ENCODE data around the gene TLE3. TPM values are rescaled to one million over a fixed set of nuclear protein-coding genes. Genes with fewer than 3 reads are reported as not detected.
A peak's percentile ranks its signal among the peaks of the same experiment; 100 is the strongest.

TLE3 gene
- total RNA-seq, 1 donor from 2014 or later, result 14.1 TPM

DNA sequence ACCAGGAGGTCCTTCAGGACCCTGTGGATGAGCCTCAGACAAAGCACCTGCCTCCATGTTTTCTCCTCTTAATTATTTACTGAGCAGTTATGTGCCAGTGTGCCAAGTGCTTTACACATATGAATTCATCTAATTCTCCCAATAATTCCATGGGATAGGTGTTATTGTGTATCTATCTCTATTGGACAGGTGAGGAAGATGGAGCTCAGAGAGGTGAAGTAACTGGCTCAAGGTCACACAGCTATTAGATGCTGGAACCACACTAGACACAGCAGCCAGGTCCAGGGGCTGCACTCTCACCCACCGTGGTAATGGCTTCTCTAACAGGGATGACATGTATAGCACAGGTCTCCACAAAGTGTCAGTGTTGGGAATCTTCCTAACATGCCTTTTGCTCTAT, 70.2 kb downstream of the TLE3 start:
- no peak for DNase-seq (ENCODE audit: missing footprints)
- no peak for ATAC-seq

DNA sequence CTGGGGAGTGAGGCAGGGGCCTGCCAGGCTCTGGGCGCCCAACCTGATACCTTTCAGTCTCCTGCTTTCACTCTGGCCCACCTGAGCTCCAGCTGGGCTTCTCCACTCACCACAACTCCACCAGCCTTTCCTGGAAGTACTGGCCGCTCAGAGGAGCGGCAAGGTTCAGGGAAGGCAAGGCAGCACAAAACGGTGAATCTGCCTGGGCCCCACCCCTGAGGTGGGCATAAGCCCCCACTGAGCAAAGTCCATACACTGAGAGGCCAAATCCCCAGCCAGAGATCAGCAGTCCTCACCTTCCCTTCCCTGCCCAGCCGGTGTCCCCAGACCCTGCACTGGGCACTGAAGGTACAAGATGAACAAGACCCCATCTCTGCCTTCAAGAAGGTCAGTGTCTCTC, 70.7 kb downstream of the TLE3 start:
- intact Hi-C loops (cut with DNase I), result loop anchor here (10.0 kb wide), 1 partner anchor 68 kb away; the partner anchor contains the start of gene TLE3
- ATAC-seq (no peak), DNase-seq (ENCODE audit: missing footprints) (no peak)

More for the DNA sequence above, 70.2 kb downstream of the TLE3 start:
- intact Hi-C loops (cut with DNase I), result loop anchor here (10.0 kb wide), 1 partner anchor 67 kb away; the partner anchor contains the start of gene TLE3

DNA sequence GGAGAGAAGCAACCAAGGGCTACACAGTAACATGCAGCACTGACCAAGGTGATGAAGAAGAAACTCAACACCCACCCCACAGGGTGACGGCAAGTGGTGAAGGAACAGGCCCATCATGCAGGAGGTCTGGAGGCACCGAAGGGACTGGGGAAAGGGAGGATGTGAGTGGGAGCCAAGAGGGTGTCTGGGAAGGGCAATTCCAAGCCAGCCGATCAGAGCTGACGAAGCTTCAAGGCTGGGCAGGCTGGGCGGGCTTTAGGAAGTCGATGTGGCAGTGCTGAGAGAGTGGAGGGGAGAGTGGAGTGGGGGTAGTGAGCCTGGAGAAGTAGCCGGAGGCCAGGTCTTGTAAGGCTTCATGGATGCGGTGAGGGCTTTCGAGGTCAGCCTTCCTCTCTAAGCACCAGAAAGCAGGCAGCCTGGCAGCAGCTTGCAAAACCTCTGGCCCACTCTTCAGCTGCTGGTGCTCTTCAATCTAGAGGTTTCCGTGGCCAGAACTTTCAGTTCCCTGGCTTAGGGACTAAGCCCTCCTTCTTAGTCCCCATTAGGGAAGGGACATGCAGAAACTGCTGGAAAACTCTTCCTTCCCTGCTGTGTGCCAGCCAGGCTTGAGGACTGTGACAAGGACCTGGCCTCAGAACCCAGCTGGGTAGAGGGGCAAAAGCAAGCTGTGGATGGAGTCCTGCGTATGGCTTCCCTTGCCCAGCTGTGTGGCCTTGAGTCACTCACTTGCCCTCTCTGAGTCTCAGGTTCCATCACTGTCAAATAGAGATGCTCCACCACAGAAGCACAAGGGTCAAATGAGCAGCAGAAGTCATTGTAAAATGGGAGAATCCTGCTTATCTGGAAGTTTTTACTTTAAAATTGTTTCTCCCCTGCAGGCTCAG, 72.1 kb downstream of the TLE3 start:
- intact Hi-C loops (cut with DNase I), result loop anchor here (10.0 kb wide), 1 partner anchor 69 kb away; the partner anchor contains the start of gene TLE3
- DNase-seq (ENCODE audit: missing footprints) (no peak), ATAC-seq (peak; percentile 40)

DNA sequence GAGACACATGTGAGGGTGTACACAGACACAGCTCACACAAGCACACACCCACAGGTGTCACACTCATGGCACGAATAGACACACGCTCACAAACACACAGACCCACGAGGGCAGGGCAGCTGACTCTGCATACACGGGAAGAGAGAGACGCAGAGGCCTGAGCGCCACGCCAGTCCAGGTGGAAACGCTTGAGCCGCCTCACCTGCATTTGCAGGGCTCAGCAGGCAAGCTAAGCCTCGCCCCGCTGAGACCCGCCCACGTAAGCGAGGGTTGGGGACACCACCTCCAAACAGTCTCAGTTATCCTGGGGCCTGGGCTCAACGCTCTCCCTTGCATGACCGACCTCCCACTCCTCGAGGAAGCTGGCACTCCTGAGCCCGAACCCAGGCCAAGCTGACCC, 73.2 kb downstream of the TLE3 start:
- ATAC-seq, result no peak

DNA sequence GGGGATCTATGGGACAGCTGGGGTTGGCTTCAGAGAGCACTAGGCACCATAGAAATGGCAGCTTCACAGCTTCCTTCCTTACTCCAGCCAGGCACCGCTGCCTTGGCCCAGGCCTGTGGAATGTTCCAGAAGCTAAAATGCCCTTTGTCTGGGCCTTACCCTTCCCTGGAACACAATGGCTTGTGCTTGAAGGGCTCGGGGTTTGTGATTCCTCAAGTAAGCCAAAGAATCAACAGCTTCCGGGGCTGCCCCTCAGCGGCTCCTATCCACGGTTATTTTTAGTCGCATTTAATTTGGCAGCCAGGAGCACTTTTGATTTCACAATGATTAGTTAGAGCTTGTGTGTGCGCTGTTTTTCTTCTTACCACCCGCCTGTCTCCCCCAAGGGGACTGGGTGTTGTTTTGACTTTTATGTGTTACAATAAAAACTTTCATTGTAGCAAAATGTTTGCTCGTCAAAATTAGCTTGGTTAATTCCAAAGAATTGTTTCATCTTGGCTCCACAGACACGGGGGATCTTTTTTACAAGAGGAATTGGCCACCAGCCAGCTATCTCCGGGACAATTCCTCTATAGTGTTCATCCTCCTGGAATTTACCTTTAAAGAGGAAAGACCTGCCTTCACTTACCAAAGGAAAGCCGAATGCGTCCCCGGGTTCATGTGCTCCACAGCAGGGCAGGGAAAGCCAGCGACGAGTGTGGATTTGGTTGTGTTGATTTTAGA, 73.8 kb downstream of the TLE3 start:
- ATAC-seq, result peak; percentile 61
- intact Hi-C loops (cut with DNase I), result loop anchor here (10.0 kb wide), 1 partner anchor 71 kb away; the partner anchor contains the start of gene TLE3
- no peak for DNase-seq (ENCODE audit: missing footprints)

More for the DNA sequence above, 73.2 kb downstream of the TLE3 start:
- intact Hi-C loops (cut with DNase I), result loop anchor here (10.0 kb wide), 1 partner anchor 70 kb away; the partner anchor contains the start of gene TLE3
- no peak for DNase-seq (ENCODE audit: missing footprints)

DNA sequence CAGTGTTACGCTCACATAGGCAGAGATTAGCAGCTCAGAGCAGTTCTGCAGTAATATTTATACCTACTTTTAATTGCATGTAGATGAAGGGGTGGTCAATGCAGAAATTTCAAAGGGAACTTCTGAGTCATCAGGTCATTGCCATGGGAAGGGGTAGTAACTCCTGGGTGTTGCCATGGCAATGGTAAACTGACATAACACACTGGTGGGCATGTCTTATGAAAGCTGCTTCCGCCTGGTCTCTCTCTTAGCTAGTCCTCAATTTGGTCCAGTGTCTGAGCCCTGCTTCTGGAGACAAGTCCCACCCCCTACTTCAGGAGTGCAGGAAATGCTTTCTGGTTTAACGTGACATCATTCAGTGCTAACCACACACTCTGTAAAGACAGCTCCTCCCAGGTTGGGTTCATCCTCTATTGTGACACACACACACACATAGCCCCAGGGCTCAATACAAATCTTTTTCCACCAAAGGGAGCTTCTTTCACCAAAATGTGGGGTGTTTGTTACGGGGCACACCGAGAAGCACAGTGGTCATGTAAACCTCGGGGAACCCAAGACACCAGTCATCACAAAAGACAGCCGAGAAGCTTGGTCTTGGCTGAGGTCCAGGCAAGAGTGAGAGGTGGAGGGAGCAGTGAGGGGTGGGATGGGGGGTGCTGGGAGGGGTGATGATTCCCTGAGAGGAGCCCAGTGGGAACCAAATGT, 74.5 kb downstream of the TLE3 start:
- no peak for ATAC-seq
- DNase-seq (ENCODE audit: missing footprints), result no peak
- intact Hi-C loops (cut with DNase I), result loop anchor here (10.0 kb wide), 1 partner anchor 72 kb away; the partner anchor contains the start of gene TLE3

DNA sequence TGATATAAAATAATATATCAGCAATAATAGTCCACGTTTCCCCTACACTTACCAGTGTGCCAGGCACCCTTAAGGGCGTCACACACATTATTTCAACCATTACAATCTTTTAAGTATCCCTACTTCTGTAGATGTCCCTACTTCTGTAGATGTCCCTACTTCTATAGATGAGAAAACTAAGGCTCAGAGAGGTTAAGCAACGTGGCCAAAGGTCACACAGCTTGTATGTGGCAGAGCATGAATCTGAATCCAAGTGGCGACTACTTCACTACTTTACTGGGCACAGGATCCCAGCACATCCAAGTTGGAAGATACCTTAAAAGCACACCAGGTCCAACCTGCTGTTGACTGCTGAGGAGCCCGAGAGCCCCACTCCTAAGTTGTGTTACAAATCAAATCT, 77.5 kb downstream of the TLE3 start:
- intact Hi-C loops (cut with DNase I), result loop anchor here (10.0 kb wide), 1 partner anchor 75 kb away; the partner anchor contains the start of gene TLE3
- DNase-seq (ENCODE audit: missing footprints) (no peak), ATAC-seq (no peak)

DNA sequence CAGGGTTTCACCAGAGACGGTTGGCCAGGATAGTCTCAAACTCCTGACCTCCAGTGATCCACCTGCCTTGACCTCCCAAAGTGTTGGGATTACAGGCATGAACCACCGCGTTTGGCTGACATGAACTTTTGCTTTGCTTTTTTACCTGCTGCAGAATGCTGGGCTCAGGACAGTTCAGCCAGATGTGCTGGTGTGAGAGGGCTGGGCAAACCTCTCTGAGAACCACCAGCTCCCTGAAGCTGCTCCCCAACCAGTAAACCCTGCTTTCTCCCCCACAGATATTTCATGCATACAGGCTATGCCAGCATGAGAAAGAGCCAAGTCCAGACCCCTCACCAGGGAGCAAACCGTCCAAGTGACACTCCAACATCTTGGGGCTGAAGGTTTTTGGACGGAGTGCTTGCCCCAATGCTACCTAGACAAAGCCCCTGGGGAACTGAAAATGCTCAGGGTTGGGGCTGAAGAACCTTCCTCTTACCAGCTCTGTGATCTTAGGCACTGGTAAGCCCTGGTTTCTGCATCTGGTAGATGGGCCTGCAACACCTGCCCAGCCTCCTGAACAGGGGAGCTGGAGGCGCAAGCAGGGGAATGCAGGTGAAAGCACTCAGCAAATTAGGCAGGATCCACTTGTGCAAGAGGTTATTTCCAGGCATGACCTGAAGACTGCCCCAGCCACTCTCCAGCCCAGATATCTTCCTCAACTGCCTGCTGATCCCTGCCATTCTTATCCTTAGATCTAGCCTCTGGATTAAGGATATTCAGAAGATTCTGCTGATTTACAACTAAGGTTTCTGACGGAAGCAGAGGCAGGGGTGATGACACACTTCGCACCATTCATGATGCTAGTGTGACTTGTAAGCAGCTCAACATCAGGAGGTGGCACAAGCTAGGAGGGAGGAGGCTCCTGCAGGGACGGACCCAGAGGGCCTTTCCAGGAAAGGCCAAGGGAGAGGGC, 78.8 kb downstream of the TLE3 start:
- DNase-seq (ENCODE audit: missing footprints) (no peak), ATAC-seq (no peak)
- intact Hi-C loops (cut with DNase I), result no loop called here

DNA sequence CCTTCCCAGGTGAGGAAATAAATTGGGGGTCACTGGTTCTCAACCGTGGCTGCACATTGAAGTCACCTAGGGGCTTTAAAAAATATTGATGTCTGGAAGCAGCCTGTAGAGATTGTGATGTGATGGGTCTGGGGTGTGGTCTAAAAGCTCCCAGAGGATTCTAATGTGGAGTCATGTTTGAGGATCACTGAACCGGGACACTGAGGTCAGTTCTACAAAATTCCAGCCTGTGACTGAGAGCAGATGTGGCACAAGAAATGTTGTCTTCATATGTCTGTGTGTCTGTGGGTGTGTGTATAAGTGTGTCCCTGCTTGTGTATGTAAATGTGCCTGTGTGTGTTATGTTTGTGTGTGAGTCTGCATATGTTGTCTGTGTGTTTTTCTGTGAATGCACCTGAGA, 79.9 kb downstream of the TLE3 start:
- ATAC-seq, result no peak
- DNase-seq (ENCODE audit: missing footprints), result no peak
- intact Hi-C loops (cut with DNase I), result no loop called here

DNA sequence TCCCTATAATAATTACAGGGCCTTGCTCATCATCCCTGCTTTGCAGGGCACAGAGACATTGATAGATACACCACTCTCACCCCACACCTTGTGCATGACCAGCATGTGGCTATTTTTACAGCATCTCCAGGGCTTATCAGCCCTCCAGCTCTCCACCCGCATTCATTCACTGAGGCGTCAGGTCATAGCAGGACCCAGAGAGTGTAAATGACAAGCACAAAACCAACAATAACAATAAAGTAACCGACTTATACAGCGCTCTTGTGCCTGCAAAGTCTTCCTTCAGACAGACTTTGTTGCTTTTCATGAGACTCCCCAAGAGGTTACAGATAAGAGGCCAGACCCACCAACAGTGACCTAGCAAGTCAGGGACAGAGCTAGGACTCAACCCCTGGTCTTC, 80.7 kb downstream of the TLE3 start:
- intact Hi-C loops (cut with DNase I), result no loop called here
- no peak for DNase-seq (ENCODE audit: missing footprints)
- ATAC-seq, result no peak

DNA sequence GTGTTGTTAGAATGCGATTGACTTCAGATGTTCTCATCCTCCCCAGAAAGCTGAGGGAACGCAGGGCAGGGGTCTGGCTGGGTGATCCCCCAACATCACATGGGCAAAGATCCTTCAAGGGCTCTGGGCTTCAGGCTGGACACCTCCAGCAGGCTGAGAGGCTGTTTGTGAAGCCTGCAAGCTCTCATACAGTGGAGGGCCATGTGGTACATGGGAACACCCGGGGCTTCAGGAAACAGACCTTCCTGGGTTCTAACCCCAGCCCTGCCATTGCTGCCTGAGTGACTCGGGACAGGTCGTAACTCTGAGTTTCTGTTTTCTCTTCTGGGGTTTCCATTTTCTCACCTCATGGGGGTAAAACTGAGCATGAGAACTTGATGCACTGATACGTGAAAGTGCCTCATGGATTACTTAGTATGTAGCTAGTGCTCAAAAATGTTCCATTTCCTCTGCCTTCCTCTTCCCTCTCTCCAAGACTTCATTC, 81.2 kb downstream of the TLE3 start:
- no peak for ATAC-seq
- no peak for DNase-seq (ENCODE audit: missing footprints)
- intact Hi-C loops (cut with DNase I), result no loop called here

DNA sequence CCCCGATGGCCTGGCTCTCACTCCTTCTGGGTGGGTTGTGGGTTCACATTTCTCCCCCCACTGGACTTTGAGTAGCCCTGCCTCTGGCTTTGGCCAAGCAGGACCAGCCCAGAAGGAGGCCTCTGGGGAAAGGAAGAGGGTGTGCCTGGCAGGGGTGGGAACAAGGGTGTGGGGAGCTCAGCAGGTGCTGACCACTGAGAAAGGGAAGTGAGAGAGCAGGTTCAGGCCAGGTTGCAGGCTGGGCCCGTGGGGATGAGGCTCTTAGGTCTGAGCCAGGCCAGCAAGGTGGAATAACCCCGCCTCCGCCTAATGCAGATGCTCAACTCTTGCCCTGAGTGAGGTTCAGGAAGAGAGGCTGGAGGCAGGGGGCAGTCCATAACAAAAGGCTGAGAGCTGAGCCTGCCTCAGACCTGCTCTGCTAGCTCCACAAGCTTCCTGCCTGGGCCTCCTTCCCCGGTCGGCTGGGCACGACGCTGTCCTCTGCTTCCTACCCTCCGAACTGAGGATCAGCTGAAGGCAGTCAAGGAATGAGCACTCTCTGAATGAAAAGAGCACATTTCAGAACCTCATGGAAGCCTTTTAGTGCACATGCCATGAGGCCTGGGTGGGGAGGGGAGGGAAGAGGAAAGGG, 82.7 kb downstream of the TLE3 start:
- no peak for ATAC-seq
- DNase-seq (ENCODE audit: missing footprints), result no peak
- intact Hi-C loops (cut with DNase I), result no loop called here

DNA sequence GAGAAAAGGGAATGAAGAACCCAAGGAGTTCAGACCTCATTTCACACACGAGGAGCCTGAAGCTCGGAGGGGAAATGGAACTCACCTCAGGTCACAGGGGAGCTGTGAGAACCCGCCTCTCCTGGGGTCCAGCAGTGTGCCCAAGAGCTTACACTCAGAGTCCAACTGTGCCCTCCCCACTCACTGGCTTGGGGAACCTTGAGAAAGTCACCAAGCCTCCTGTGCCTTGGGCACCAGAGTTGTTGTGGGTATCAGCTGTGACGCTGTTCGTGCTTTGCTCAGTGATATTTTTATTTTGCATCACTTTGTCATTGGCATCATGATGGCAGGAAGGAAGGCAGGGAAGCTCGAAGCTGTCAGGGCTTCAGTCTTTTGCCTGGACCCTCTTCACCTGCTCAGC, 83.4 kb downstream of the TLE3 start:
- DNase-seq (ENCODE audit: missing footprints) (no peak), ATAC-seq (no peak)
- intact Hi-C loops (cut with DNase I), result no loop called here

DNA sequence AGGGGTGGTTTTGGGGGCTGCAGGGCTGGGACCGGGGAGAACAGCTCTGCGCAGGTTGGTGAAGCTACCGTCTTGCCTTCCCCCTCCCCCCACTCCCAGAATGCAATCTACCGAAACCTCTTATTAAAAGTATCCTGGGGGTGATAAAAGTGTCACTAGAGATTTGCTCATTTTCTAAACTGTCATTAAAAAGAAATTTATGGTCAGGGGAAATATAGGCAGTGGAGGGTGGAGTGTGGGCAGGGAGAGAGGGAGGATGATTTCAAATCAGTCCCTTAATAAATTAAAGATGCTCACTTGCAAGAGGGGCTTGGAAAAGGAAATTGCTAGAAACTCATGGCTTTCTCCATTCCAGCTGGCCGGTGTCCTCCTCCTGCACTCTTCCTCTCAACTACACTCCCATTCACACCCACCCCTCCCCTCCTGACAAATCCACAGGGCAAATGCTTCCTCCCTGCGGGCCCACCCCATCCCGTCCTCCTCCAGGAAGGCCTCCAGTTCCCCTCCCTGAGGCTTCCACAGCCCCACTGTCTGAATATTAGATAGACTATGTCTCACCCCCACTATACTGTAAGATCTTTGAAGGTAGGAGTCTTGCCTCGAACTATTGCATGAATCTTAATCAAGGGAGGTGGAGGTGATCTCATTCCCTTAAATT, 83.9 kb downstream of the TLE3 start:
- ATAC-seq (no peak), DNase-seq (ENCODE audit: missing footprints) (no peak)
- intact Hi-C loops (cut with DNase I), result no loop called here

DNA sequence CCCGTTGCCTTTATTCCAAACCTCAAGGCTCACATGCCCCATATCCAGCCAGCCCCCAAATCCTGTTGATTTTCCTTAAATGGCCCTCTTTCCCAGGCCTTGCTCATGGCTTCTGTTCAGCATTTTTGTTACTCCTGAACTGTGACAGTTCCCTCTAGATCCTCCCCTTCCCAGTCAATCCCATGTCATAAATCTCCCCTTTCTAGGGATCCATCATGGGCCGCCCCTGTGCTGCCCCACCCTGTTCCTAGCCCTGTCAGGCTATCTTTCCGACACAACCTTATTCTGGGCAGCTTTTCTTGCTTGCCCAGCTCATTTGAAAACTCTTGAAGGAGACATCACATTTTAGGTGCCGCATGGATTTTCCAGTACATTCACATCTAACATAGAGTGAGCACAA, 84.8 kb downstream of the TLE3 start:
- intact Hi-C loops (cut with DNase I), result no loop called here
- DNase-seq (ENCODE audit: missing footprints) (no peak), ATAC-seq (no peak)

DNA sequence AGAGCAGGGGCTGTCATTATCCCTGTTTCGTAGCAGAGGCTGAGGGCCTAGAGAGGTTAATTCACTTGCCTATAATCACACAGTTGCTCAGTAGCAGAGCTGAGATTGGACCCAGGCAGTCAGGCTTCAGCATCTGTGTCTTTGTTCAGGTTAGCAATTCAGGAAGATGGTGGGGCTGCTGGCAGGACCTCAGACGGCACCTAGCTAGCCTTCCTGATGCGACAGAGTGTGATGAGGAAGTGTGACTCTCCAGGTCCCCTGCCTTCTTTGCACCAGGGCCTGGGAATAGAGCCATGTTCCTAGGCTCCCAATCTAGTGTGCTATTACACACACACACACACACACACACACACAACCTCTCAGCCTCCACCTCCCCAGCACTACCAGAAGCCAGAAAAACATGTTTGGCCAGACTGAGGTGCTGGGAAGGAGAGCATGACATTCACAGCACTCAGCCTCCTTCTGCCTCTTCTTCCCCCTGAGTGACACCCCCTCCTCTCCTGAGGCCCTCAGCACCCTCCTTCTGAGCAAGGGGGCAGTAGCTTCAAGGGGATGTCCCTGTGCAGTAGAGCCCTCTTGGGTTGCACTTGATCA, 88.9 kb downstream of the TLE3 start:
- intact Hi-C loops (cut with DNase I), result no loop called here
- ATAC-seq (no peak), DNase-seq (ENCODE audit: missing footprints) (no peak)
